Activated CD4-positive, alpha-beta T cell treated with anti-CD3 and anti-CD28 coated beads, Interleukin-10, Interleukin-2, amounts not matched to agents 100 ng/mL and 50 ng/mL, durations not matched to agents 16 hours and 8 hours (primary cell): ENCODE measurements around the gene ZNF621.
"Not testable (repeated sequence)": the region's sequence is repeated elsewhere in the genome, so short reads cannot be mapped to it uniquely, and the experiment has no call there.

ENCODE experiments used
- DNase-seq: peaks from one replicate; pipeline ENCODE4 v3.0.0-alpha.2; 2020

ZNF621 gene

GRCh38 chr3:40546816-40547215 lies 22.1 kb downstream of the ZNF621 start:
- no peak for DNase-seq

- DNase-seq, result no peak
These were observed 25.4 kb downstream of the ZNF621 start for GRCh38 chr3:40550167-40550566.

- no peak for DNase-seq
These were observed 32.9 kb downstream of the ZNF621 start for GRCh38 chr3:40557575-40558161.

- not testable (repeated sequence) for DNase-seq
These were observed 37.7 kb downstream of the ZNF621 start for GRCh38 chr3:40562482-40562881.

- DNase-seq, result not testable (repeated sequence)
These were observed 40.9 kb downstream of the ZNF621 start for GRCh38 chr3:40565629-40566028.

- DNase-seq, result no peak
These were observed 41.9 kb downstream of the ZNF621 start for GRCh38 chr3:40566694-40567093.

- no peak for DNase-seq
These were observed 47.8 kb downstream of the ZNF621 start for GRCh38 chr3:40572588-40572987.

- DNase-seq, result no peak
These were observed 49.3 kb downstream of the ZNF621 start for GRCh38 chr3:40574050-40574449.

GRCh38 chr3:40574661-40575060 lies 49.9 kb downstream of the ZNF621 start:
- DNase-seq, result no peak

- no peak for DNase-seq
These were observed 51.6 kb downstream of the ZNF621 start for GRCh38 chr3:40576396-40576795.

GRCh38 chr3:40580494-40581091 lies 55.8 kb downstream of the ZNF621 start:
- DNase-seq, result peak; percentile 73

GRCh38 chr3:40581166-40581565 lies 56.4 kb downstream of the ZNF621 start:
- DNase-seq, result no peak

GRCh38 chr3:40582401-40583027 lies 57.8 kb downstream of the ZNF621 start:
- DNase-seq, result no peak

GRCh38 chr3:40583691-40584090 lies 58.9 kb downstream of the ZNF621 start:
- no peak for DNase-seq

GRCh38 chr3:40584625-40585189 lies 59.9 kb downstream of the ZNF621 start:
- DNase-seq, result peak; percentile 76

GRCh38 chr3:40585381-40586016 lies 60.7 kb downstream of the ZNF621 start:
- no peak for DNase-seq

- DNase-seq, result no peak
These were observed 62.1 kb downstream of the ZNF621 start for GRCh38 chr3:40586901-40587300.

GRCh38 chr3:40588406-40588805 lies 63.6 kb downstream of the ZNF621 start:
- DNase-seq, result no peak
